Measurements from ENCODE around the gene NDC80.
"Not testable (repeated sequence)": the region's sequence is repeated elsewhere in the genome, so short reads cannot be mapped to it uniquely, and the experiment has no call there.

The NDC80 gene

DNA sequence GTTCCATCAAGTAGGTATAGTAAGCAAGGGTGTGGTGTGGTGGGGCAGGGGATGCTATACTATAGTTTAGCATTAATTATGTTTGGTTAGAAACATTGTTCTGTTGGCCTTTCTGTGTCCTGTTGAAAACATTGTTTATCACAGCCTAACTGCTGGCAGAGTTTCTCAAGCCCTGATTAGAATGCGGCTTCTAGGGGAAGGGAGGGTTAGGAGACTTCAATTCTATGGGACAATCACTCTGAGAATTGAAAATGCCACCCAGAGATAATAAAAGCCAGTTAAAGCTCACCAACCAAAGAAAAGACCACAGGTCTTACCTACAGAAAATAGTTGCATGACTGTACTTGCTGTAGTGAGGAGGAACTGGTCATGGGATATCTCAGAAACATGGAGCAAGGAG lies 64.2 kb downstream of the NDC80 start:
- no peak for DNase-seq

- DNase-seq = no peak
Observed at GRCh38 chr18:2636126-2636631, 64.8 kb downstream of the NDC80 start.

DNA sequence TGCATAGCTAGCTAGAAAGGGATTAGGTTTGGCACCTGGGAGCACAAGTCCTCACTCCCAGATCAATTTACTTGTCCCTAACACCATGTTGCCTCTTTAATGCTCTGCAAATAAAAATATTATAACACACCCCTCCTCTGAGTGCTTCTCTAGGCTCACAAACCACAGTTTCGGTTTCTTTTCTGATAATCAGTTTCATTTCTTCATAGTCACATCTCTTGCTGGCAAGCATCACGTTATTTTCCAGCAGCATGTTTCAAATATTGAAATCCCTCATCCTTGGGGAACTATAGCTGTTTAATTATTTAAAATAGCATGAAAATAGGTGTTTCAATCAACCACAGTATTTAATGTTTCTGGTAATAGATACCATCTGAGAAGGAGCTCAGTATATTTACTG lies 70.3 kb downstream of the NDC80 start:
- DNase-seq = no peak

GRCh38 chr18:2642771-2643170 lies 71.4 kb downstream of the NDC80 start:
- DNase-seq = no peak

DNA sequence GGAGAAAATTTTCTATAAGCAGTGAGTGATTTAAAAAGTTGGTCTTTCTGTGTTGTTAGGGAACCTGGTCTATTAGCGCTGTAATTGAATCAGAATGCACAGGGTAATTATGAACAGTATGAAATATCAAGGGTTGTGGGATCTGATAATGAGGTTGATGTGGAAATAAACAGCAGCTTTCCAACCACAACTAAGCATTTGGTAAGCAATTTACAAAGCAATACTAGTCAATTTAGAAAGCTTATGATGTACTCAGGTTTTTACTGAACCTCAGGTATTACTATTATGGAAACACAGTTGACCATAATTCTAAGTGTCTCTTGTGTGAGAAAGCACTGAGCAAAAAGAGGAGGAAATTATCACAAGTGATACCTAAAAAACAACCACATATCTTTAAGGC lies 73.2 kb downstream of the NDC80 start:
- DNase-seq = no peak

DNA sequence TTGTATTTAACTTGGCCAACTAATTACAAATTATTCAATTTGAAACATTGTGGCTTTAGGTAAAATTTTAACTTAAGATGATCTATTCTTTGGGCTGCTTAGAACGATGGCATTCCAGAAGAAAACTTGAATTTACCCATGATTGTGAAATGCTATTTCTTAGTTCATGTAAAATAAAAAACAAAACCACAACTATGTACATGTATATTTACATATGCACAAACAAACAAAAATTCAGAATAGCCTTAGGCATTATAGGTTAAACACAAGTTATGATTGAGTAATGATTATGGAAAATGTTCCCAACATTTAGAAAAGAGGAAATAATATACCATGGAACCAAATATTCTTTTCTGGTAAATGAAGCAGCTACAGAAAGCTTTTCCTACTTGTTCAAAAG lies 80.6 kb downstream of the NDC80 start:
- DNase-seq = no peak

DNA sequence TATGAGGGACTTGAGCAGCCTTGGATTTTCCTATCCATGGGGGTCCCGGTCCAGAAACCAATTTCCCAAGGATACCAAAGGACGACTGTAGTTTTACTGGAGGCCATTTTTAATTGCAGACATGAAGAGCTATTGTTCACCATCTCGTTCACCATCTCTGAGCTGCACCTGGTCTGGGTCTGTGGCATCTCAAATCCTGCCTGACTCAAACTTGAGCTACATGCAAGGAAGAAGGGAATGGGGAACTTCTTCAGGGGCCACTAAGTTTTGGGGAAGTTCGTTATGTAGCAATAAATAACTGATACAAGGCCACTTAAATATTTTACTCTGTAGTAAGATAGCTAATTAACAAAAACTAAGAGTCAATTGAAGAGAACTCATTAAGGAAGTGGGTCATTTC lies 82.1 kb downstream of the NDC80 start:
- DNase-seq = no peak

DNA sequence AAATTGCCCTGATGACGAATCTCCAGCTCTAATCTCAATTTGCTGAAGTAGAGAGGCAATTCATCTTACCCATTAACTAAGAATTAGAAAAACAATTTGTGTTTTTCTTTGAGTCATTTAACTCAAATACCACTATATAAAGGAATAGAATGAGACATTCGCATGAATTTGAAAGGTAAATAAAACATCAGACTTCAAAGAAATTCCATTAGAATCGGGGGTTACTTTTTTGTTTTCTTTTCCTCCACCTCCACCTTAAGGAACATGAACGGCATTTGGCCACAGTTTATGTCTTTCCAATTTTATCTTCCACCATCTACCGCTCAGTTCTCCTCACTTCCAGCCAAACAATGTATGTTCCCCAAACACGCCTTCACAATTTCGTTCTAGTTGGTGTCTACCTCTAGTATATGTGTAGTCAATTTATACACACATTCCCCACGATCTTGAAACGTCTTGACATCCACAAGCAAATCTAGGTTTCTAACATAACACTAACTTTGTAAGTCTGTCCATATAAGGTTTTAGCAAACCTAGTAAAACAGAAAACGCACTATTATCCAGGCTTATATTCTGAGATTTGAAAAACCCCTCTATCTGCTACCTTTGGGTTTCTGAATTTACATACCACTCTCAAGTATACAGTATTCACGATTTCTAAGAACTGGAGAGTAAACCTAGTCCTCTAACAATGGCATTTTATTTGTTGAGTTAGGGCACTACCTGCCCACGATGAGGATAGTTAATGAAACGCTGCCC lies 83.0 kb downstream of the NDC80 start:
- no peak for DNase-seq

DNA sequence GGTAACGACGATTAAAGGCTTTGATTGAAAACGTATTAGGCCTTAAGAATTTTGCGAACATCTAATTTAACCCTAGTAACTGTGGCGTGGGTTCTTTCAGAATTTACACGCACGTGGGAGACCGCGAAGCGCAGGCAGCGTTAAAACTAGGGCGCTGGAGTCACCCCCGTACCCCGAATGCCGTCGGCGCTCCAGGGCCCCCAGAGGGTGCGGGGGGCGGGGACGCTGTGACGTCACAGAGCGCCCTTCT lies 83.5 kb downstream of the NDC80 start:
- no peak for DNase-seq

- peak; percentile 92 for DNase-seq
Observed at GRCh38 chr18:2655178-2655953, 84.0 kb downstream of the NDC80 start, which contains the start of gene SMCHD1. SMCHD1 (plus strand) TSS chr18:2655726; CDS start chr18:2656076, 350 bp downstream.

GRCh38 chr18:2655954-2656236 lies 84.5 kb downstream of the NDC80 start:
- no peak for DNase-seq

DNA sequence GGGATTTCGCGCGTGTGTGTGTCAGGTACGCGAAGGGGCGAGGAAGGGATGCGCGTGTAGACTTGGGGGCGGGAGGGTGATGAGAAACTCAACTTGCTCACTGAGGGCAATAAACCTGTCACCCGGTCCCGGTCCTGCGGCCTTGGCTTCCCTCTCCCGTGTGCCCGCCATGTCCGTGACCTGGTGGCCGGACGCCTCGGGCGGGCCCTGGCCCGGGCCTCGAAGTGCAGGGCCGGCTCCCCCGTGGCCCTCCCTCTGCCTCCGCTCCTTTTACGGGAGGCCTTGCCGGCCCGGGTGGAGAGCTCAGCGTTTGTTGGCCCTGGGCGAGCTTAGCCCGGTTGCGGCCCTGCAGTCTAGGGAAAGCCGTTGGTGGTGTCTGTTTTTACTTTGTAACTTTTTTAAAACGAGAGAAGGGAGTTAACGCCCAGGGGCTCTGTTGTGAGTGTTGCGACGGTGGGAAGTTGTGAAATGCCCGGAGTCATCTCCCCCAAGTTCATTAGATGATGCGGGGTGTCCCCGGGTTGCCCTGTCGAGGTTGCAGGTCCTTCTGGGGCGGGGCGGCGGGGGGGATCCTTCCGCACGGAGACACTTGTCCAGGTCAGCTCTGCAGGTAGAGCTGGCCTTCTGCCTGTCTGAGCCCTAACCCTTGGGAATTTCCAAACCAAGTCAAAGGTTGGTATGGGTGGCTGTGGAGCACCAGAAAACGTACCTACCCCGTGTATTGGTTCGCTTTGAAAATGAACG lies 85.1 kb downstream of the NDC80 start:
- DNase-seq = peak; percentile 61

- no peak for DNase-seq
Observed at GRCh38 chr18:2656981-2657512, 85.7 kb downstream of the NDC80 start.

DNA sequence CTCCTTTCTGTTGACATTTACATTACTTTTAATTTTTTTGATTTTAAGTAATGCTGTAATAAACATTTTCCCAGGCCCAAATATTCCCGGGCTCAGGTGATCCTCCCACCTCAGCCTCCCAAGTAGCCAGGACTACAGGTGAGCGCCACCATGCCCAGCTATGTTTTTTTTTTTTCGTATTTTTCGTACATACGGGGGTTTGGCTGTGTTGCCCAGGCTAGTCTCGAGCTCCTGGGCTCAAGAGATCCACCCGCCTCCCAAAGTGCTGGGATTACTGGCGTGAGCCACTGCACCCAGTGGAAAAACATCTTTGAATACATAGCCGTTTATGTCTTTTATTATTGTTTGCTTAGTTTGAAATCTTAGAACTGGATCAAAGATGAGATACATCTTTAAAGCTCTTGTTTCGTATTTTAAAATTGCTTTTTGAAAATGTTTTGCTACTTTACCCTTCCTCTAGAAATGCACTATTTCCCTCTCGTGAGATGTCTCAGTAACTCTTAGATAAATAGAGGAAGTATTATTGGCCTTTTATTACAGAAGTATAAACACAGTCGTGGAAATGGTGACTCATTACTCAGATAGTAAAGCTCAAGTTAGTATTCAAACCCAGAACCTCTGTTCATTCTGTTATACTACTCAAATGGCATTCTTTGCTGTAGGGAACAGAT lies 86.6 kb downstream of the NDC80 start:
- DNase-seq = no peak

DNA sequence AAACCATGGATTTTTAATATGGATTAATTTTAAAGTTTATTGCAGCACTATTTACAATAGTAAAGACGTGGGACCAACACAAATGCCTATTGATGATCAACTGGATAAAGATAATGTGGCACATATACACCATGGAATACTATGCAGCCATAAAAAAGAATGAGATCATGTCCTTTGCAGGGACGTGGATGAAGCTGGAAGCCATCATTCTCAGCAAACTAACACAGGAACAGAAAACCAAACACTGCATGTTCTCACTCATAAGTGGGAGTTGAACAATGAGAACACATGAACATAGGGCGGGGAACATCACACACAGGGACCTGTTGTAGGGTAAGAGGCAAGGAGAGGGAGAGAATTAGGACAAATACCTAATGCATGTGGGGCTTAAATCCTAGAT lies 89.5 kb downstream of the NDC80 start:
- DNase-seq = not testable (repeated sequence)

GRCh38 chr18:2662288-2662687 lies 90.9 kb downstream of the NDC80 start:
- not testable (repeated sequence) for DNase-seq

- DNase-seq = no peak
Observed at GRCh38 chr18:2662990-2663389, 91.6 kb downstream of the NDC80 start.
